GM12878 (cell line): ENCODE data around the gene NAV2. TPM values are rescaled to one million over a fixed set of nuclear protein-coding genes. Genes with fewer than 3 reads are reported as not detected.

ENCODE experiments used
- ATAC-seq: fragments of 200-7000 bp; cut with Tn5 transposase; 3 replicates; pipeline ENCODE4 v1.9.1; 2020; ENCODE audit warnings: mild to moderate bottlenecking, moderate library complexity
- BruUV-seq: library from RNA; stranded (reverse); fragments of 400-500 nt; replicated peaks from 2 replicates; lab custom pipeline; 2021; lab: Mats Ljungman, UMichigan
- CTCF ChIA-PET: fragments of 300-600 bp; sonication (Branson Sonifier 250); formaldehyde crosslinking; extraction: SDS; loops from one replicate; lab custom pipeline; 2021; ENCODE audit warnings: inconsistent platforms; lab: Yijun Ruan, JAX
- POLR2A ChIA-PET: fragments of 350-600 bp; formaldehyde crosslinking; extraction: SDS; loops from one replicate; lab custom pipeline; 2021; ENCODE audit warnings: inconsistent platforms; lab: Charles Lee
- RAD21 ChIA-PET: fragments of 300-600 bp; sonication (Branson Sonifier 250); formaldehyde crosslinking; loops from one replicate; lab custom pipeline; 2023; ENCODE audit warnings: antibody characterized with exemption; ENCODE audit not compliant: unreplicated experiment; lab: Charles Lee
- SMC1A ChIA-PET: fragments of 300-600 bp; sonication (Branson Sonifier 250); formaldehyde crosslinking; loops from one replicate; lab custom pipeline; 2023; ENCODE audit not compliant: unreplicated experiment, uncharacterized antibody; lab: Charles Lee
- DNase-seq: peaks from one replicate; pipeline ENCODE4 v3.0.0-alpha.2; 2011; ENCODE audit warnings: low read depth, low spot score
- FAIRE-seq: peaks from 3 replicates; lab custom pipeline; 2011; peaks lifted over from hg19 to GRCh38; lab: Jason Lieb, UNC
- H2AFZ ChIP-seq: 2 replicates; pipeline ENCODE4 v1.6.0; 2011; ENCODE audit warnings: low read depth, low read length, control low read depth; ENCODE audit not compliant: control insufficient read depth
- H3K27ac ChIP-seq: 2 replicates; pipeline ENCODE4 v1.5.1; 2011; ENCODE audit warnings: control low read depth; ENCODE audit not compliant: control insufficient read depth, insufficient read depth
- H3K27me3 ChIP-seq, 2 experiments: replicated peaks in 1 of 2; 2 replicates each; pipeline versions ENCODE4 v1.6.0 to v1.6.1; 2011; ENCODE audit warnings: low read length in 1 of 2; ENCODE audit not compliant: control insufficient read depth in 2 of 2, insufficient read depth in 2 of 2
- H3K36me3 ChIP-seq, 2 experiments: 2 replicates each; pipeline ENCODE4 v1.5.1; 2011; ENCODE audit warnings: low read length in 1 of 2; ENCODE audit not compliant: control insufficient read depth in 2 of 2, insufficient read depth in 2 of 2
- H3K4me1 ChIP-seq: 2 replicates; pipeline ENCODE4 v1.6.1; 2011; ENCODE audit warnings: mild to moderate bottlenecking, low read length, moderate library complexity, mixed read lengths; ENCODE audit not compliant: control insufficient read depth, insufficient read depth
- H3K4me2 ChIP-seq: 2 replicates; pipeline ENCODE4 v1.6.0; 2011; ENCODE audit warnings: control low read depth; ENCODE audit not compliant: control insufficient read depth, insufficient read depth
- H3K4me3 ChIP-seq: fragments of 200-600 bp; sonication (generic); 2 replicates; pipeline ENCODE4 v1.5.1; 2016
- H3K79me2 ChIP-seq: 2 replicates; pipeline ENCODE4 v1.6.0; 2011; ENCODE audit warnings: low read length; ENCODE audit not compliant: control insufficient read depth, insufficient read depth
- H3K9ac ChIP-seq: 2 replicates; pipeline ENCODE4 v1.8.0; 2011; ENCODE audit warnings: low read length, control low read depth, mixed read lengths; ENCODE audit not compliant: control insufficient read depth, insufficient read depth
- H3K9me3 ChIP-seq: replicated peaks from 3 replicates; pipeline ENCODE4 v1.5.1; 2011; ENCODE audit warnings: mild to moderate bottlenecking, low read length; ENCODE audit not compliant: control insufficient read depth, insufficient read depth
- H4K20me1 ChIP-seq: 2 replicates; pipeline ENCODE4 v1.6.0; 2011; ENCODE audit not compliant: control insufficient read depth, insufficient read depth
- BMI1 ChIP-seq: fragments of 450-650 bp; IDR thresholded peaks from 2 replicates; pipeline ENCODE4 v1.6.1; 2016; ENCODE audit warnings: mild to moderate bottlenecking, moderate library complexity, borderline replicate concordance
- CBFB ChIP-seq: IDR thresholded peaks from 2 replicates; pipeline ENCODE4 v1.6.1; 2016; ENCODE audit warnings: antibody characterized with exemption, low read depth
- FOXM1 ChIP-seq: IDR thresholded peaks from 2 replicates; pipeline ENCODE4 v1.6.1; 2012; ENCODE audit warnings: low read depth, mild to moderate bottlenecking, inconsistent platforms, low read length, moderate library complexity
- KAT2A ChIP-seq: conservative IDR thresholded peaks from 2 replicates; pipeline ENCODE4 v1.6.1; 2011; ENCODE audit warnings: low read depth, low read length; ENCODE audit not compliant: control insufficient read depth
- NFXL1 ChIP-seq: fragments of 450-650 bp; IDR thresholded peaks from 2 replicates; pipeline ENCODE4 v1.6.1; 2017; ENCODE audit warnings: antibody characterized with exemption, mild to moderate bottlenecking, borderline replicate concordance
- POLR2A ChIP-seq: IDR thresholded peaks from 2 replicates; pipeline ENCODE4 v1.6.1; 2011; ENCODE audit warnings: low read depth, mild to moderate bottlenecking, low read length
- POU2F2 ChIP-seq: IDR thresholded peaks from 3 replicates; pipeline ENCODE4 v1.6.1; 2011; ENCODE audit warnings: low read depth, mild to moderate bottlenecking, low read length, borderline replicate concordance
- RAD21 ChIP-seq: IDR thresholded peaks from 2 replicates; pipeline ENCODE4 v1.6.1; 2011; ENCODE audit warnings: mild to moderate bottlenecking, low read depth, low read length, moderate library complexity; ENCODE audit not compliant: insufficient read depth
- RB1 ChIP-seq: fragments of 450-650 bp; formaldehyde crosslinking; IDR thresholded peaks from 2 replicates; pipeline ENCODE4 v1.6.1; 2017; ENCODE audit warnings: mild to moderate bottlenecking, borderline replicate concordance
- SMC3 ChIP-seq: IDR thresholded peaks from 2 replicates; pipeline ENCODE4 v1.6.1; 2011; ENCODE audit warnings: low read length, improper control_type of control experiment, borderline replicate concordance
- STAT3 ChIP-seq: IDR thresholded peaks from 2 replicates; pipeline ENCODE4 v1.6.1; 2011; ENCODE audit warnings: low read depth, low read length, improper control_type of control experiment
- TARDBP ChIP-seq: IDR thresholded peaks from 2 replicates; pipeline ENCODE4 v1.6.1; 2016; ENCODE audit warnings: borderline replicate concordance
- ZBTB11 ChIP-seq: fragments of 450-650 bp; formaldehyde crosslinking; IDR thresholded peaks from 2 replicates; pipeline ENCODE4 v1.5.0; 2022; ENCODE audit warnings: mild to moderate bottlenecking, missing genetic modification characterization
- ZZZ3 ChIP-seq: IDR thresholded peaks from 2 replicates; pipeline ENCODE4 v1.6.1; 2011; ENCODE audit warnings: low read depth; ENCODE audit not compliant: control insufficient read depth, insufficient read length
- WGBS: methylation state at CpG from one replicate; pipeline ENCODE4 v1.1.6; 2016; ENCODE audit warnings: low lambda C conversion rate; ENCODE audit not compliant: insufficient replicate concordance, insufficient coverage; ENCODE audit errors: missing lambda C conversion rate; 5-methylcytosine and 5-hydroxymethylcytosine counted together
- in situ Hi-C: fragments of 300-500 bp; cut with MboI; formaldehyde crosslinking; loops from 9 replicates; pipeline ENCODE4 v1.14.3; 2018; ENCODE audit warnings: mixed read lengths
- intact Hi-C: fragments of 100-400 bp; cut with micrococcal nuclease; formaldehyde crosslinking; loops from one replicate; pipeline ENCODE4 v1.14.2; 2022; ENCODE audit not compliant: unreplicated experiment
- polyA plus RNA-seq, 11 experiments: library from polyadenylated mRNA; depleted of rRNA in 4 of 11; unstranded in 6 of 11; stranded (reverse) in 5 of 11; fragments of >200 nt; fragmentation: Nextera tagmentation in 4 of 11; fragmentation: Illumina TruSeq in 1 of 11; extraction: Ambion mirVana in 4 of 11; extraction: Trizol in 1 of 11; gene quantifications; 1 replicate in 1 of 11; 2 replicates in 10 of 11; pipeline versions ENCODE4 v1.2.1 to v1.2.3, GENCODE V29; 2011 to 2016; ENCODE audit warnings: inconsistent platforms in 2 of 11, missing spikeins in 2 of 11, low read depth in 1 of 11
- total RNA-seq, 4 experiments: library from RNA; depleted of rRNA in 3 of 4; stranded (reverse); fragments of >200 nt in 3 of 4; fragmentation: Illumina TruSeq in 1 of 4; extraction: Trizol in 1 of 4; gene quantifications; 2 replicates each; pipeline versions ENCODE4 v1.2.1 to v1.2.3, GENCODE V29; 2013 to 2021

Gene NAV2
- total and polyA plus RNA-seq, 10 of the 15 experiments (the other 5 are each of a cell fraction or from before 2014, with no cell fraction given) = 0.35 to 6.1 (median 1.1) TPM

- no peak overlapping the region for H3K9ac ChIP-seq
- H3K27me3 ChIP-seq = no peaks in the 10 kb centered on the region; a peak in 1 of 4 replicates
- 11% methylated on average over 3 of the region's 3 CpGs for WGBS
- no peak for ATAC-seq
- RAD21 ChIA-PET = interaction anchor here (1.1 kb wide), 1 partner anchor 326 kb away, joined by 3 read pairs; no protein-coding TSS in a partner anchor
- H3K9me3 ChIP-seq = no peaks in the 10 kb centered on the region
- H3K79me2 ChIP-seq = no peaks in the 10 kb centered on the region
- no peak for FAIRE-seq
- POLR2A ChIA-PET = no interaction called here
- TF ChIP-seq ZZZ3 (no peak), SMC3 (no peak), TARDBP (no peak), NFXL1 (no peak), RB1 (no peak), FOXM1 (no peak), KAT2A (no peak), ZBTB11 (CRISPR knock-in tag) (no peak), BMI1 (no peak), RAD21 (no peak), STAT3 (no peak), CBFB (no peak), POLR2A (no peak), POU2F2 (no peak)
- TF ChIP-seq, all 136 proteins: peak for 0
- in situ Hi-C loops = no loop called here
- no peak for DNase-seq
- CTCF ChIA-PET = interaction anchor here (0.6 to 0.7 kb wide), 2 partner anchors 10 to 324 kb away, joined by 3 read pairs; no protein-coding TSS in a partner anchor
- H4K20me1 ChIP-seq = no peaks in the 10 kb centered on the region
- BruUV-seq = no TSS peak
- no peak overlapping the region for H3K4me3 ChIP-seq
- no peaks in the 10 kb centered on the region for H3K36me3 ChIP-seq
- SMC1A ChIA-PET = interaction anchor here (0.7 kb wide), 1 partner anchor 18 kb away, joined by 3 read pairs; no protein-coding TSS in a partner anchor
- H3K4me1 ChIP-seq = no peaks in the 10 kb centered on the region
- H3K27ac ChIP-seq = no peak overlapping the region
- no peak overlapping the region for H2AFZ ChIP-seq
- H3K4me2 ChIP-seq = no peak overlapping the region
- intact Hi-C loops = no loop called here
Measured at GRCh38 chr11:19886498-19886897, 173.9 kb downstream of the NAV2 start.
